Peyer's patch (tissue), 4 donors: ENCODE data around the gene CRTC2.

Experiments
- POLR2A ChIP-seq, 2 donors: fragments of 450-650 bp; IDR thresholded peaks; one replicate each; pipeline ENCODE4 v1.5.1; 2017; ENCODE audit warnings: antibody characterized with exemption in 2 of 2, mild to moderate bottlenecking in 2 of 2, moderate library complexity in 2 of 2
- TF ChIP-seq, protein P1 (sequence below), 6 experiments: fragments of 450-650 bp in 4 of 6; fragments of 200-600 bp in 2 of 6; sonication (generic) in 1 of 6; IDR thresholded peaks; one replicate each; pipeline ENCODE4 v1.5.1; 2017 to 2019; ENCODE audit warnings: antibody characterized with exemption in 6 of 6, mild to moderate bottlenecking in 3 of 6, moderate library complexity in 1 of 6

DNA sequence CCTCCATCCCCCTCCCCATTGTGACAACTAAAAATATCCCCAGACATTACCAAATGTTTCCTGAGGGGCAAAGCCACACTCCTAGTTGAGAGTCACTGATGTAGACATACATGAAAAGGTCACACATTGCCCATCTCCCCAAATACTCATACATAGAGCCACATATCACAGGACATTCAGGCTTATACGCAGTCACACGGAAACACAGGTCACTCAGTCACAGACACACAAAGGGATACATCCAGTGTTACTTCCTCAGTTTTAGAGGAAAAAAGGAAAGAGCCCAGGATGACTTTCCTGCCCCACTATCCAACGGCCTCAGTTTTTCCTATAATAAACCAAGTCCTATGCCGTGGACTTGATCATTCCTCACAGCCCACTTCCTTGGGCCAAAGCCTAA lies 3.0 kb upstream of the CRTC2 start:
- TF ChIP-seq, protein P1, sequence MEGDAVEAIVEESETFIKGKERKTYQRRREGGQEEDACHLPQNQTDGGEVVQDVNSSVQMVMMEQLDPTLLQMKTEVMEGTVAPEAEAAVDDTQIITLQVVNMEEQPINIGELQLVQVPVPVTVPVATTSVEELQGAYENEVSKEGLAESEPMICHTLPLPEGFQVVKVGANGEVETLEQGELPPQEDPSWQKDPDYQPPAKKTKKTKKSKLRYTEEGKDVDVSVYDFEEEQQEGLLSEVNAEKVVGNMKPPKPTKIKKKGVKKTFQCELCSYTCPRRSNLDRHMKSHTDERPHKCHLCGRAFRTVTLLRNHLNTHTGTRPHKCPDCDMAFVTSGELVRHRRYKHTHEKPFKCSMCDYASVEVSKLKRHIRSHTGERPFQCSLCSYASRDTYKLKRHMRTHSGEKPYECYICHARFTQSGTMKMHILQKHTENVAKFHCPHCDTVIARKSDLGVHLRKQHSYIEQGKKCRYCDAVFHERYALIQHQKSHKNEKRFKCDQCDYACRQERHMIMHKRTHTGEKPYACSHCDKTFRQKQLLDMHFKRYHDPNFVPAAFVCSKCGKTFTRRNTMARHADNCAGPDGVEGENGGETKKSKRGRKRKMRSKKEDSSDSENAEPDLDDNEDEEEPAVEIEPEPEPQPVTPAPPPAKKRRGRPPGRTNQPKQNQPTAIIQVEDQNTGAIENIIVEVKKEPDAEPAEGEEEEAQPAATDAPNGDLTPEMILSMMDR (IDR thresholded peaks at IDR 0.05), result no peak
- TF ChIP-seq POLR2A (IDR thresholded peaks at IDR 0.05), result no peak
